ENCODE data around the gene COL25A1.
"Not testable (repeated sequence)": the region's sequence is repeated elsewhere in the genome, so short reads cannot be mapped to it uniquely, and the experiment has no call there.

The COL25A1 gene

DNA sequence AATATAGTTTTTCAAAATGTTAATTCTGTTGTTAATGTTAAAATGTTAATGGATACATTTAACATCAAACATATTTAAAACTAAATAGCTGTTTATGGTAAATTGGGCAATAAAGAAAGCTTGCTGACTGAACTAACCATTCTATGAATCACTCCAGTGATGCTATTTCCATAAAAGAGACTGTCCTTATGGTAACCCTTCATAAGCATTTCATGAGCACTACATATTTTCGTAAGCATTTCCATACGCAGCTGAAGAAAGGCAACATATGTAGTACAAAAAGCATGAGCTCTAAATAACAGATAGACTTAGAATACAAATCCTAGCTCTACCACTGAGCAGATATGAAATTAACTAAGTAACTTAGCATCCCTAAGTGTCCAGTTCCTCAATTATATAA is 188.9 kb downstream of the COL25A1 start:
- H3K4me3 ChIP-seq (ENCODE audit: low read depth, low read length) = no peak overlapping the region
- DNase-seq (ENCODE audit: low read depth) = no peak
- TF ChIP-seq POLR2A (IDR thresholded peaks at IDR 0.05; ENCODE audit: extremely low read depth, insufficient read length) (no peak), MYC (IDR thresholded peaks at IDR 0.05; ENCODE audit: low read depth, low read length) (no peak)
- TF ChIP-seq, protein P1, sequence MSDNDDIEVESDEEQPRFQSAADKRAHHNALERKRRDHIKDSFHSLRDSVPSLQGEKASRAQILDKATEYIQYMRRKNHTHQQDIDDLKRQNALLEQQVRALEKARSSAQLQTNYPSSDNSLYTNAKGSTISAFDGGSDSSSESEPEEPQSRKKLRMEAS (IDR thresholded peaks at IDR 0.05; ENCODE audit: low read depth, low read length) = no peak
- TF ChIP-seq, protein P2, sequence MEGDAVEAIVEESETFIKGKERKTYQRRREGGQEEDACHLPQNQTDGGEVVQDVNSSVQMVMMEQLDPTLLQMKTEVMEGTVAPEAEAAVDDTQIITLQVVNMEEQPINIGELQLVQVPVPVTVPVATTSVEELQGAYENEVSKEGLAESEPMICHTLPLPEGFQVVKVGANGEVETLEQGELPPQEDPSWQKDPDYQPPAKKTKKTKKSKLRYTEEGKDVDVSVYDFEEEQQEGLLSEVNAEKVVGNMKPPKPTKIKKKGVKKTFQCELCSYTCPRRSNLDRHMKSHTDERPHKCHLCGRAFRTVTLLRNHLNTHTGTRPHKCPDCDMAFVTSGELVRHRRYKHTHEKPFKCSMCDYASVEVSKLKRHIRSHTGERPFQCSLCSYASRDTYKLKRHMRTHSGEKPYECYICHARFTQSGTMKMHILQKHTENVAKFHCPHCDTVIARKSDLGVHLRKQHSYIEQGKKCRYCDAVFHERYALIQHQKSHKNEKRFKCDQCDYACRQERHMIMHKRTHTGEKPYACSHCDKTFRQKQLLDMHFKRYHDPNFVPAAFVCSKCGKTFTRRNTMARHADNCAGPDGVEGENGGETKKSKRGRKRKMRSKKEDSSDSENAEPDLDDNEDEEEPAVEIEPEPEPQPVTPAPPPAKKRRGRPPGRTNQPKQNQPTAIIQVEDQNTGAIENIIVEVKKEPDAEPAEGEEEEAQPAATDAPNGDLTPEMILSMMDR (IDR thresholded peaks at IDR 0.05; ENCODE audit: low read depth, low read length) = no peak

DNA sequence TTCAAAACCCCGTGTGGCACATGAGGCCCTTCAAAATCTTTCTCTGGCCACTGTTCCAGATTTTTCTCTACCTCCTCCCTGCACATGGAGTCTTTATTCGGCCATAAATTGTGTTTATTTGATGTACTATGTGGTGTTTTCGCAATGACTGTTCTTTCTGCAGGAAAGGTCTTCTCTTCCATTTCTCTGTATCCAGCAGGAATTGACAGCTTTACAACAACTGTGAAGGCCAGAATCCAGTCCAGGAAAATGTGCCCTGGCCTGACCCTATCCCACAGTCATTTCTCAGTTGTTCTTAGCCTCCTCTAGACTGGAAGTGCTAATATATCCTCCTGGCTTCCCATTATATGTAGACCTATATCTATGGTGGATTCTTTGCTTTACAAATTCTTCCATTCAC is 191.4 kb downstream of the COL25A1 start:
- TF ChIP-seq MYC (IDR thresholded peaks at IDR 0.05; ENCODE audit: low read depth, low read length) (no peak), POLR2A (IDR thresholded peaks at IDR 0.05; ENCODE audit: extremely low read depth, insufficient read length) (no peak)
- TF ChIP-seq, protein P1 (IDR thresholded peaks at IDR 0.05; ENCODE audit: low read depth, low read length) = no peak
- TF ChIP-seq, protein P2 (IDR thresholded peaks at IDR 0.05; ENCODE audit: low read depth, low read length) = no peak
- no peak for DNase-seq (ENCODE audit: low read depth)
- H3K4me3 ChIP-seq (ENCODE audit: low read depth, low read length) = no peak overlapping the region

DNA sequence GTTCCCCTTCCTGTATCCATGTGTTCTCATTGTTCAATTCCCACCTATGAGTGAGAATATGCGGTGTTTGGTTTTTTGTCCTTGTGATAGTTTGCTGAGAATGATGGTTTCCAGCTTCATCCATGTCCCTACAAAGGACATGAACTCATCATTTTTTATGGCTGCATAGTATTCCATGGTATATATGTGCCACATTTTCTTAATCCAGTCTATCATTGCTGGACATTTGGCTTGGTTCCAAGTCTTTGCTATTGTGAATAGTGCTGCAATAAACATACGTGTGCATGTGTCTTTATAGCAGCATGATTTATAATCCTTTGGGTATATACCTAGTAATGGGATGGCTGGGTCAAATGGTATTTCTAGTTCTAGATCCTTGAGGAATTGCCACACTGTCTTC is 194.2 kb downstream of the COL25A1 start:
- DNase-seq (ENCODE audit: low read depth) = not testable (repeated sequence)

DNA sequence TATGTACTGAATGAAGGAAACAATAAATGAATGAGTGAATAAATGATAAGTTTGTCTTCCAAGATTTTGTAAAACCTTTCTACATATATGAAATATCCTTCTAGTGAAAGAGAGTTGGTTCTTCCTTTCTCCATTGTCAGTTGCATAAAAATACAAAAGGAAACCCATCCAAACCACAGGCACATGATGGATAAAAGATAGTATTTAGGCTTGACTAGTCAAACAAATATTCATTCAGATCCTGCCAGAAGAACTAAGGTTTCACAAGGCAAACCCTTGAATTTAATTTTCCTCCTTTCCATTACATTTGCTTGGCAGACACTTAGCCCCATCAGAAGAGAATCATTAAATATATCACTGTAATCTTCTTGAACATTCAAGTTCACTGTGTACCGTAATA is 208.4 kb downstream of the COL25A1 start:
- no peak overlapping the region for H3K4me3 ChIP-seq (ENCODE audit: low read depth, low read length)
- TF ChIP-seq MYC (IDR thresholded peaks at IDR 0.05; ENCODE audit: low read depth, low read length) = no peak
- TF ChIP-seq POLR2A (IDR thresholded peaks at IDR 0.05; ENCODE audit: extremely low read depth, insufficient read length) = no peak
- TF ChIP-seq, protein P2 (IDR thresholded peaks at IDR 0.05; ENCODE audit: low read depth, low read length) = no peak
- TF ChIP-seq, protein P1 (IDR thresholded peaks at IDR 0.05; ENCODE audit: low read depth, low read length) = no peak

More for the DNA sequence above, 194.2 kb downstream of the COL25A1 start:
- not testable (repeated sequence) for H3K4me3 ChIP-seq (ENCODE audit: low read depth, low read length)

DNA sequence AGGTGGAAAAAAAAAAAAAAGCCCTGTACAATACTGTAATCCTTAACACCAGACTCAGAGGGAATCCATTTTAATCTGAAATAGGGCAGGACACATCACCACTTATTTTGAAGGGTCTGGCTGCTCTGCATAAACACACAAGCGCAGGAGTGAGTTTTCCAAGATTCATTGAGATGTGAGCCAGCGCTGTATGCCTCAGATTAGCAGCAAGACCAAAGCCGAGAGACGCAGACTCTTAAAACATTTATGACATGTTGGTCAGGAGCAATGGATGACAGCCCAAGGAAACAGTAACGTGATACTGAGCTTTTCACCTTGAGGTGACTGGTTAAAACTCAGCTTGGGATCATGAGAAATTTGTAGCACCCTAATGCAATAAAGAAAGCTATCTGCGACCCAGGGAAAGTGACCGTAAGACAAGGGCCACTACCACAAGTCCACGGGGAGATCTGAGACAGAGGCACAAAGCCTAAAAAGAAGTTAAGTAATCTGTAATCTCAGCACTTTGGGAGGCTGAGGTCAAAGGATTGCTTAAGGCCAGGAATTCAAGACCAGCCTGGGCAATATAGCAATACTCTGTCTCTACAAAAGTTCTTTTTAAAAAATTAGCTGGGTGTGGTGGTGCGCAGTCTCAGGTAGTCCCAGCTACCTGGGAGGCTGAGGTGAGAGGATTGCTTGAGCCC is 210.6 kb downstream of the COL25A1 start:
- no peak for DNase-seq (ENCODE audit: low read depth)
- TF ChIP-seq MYC (IDR thresholded peaks at IDR 0.05; ENCODE audit: low read depth, low read length) = no peak
- TF ChIP-seq, protein P1 (IDR thresholded peaks at IDR 0.05; ENCODE audit: low read depth, low read length) = no peak
- TF ChIP-seq POLR2A (IDR thresholded peaks at IDR 0.05; ENCODE audit: extremely low read depth, insufficient read length) = no peak
- TF ChIP-seq, protein P2 (IDR thresholded peaks at IDR 0.05; ENCODE audit: low read depth, low read length) = no peak

More for the DNA sequence above, 208.4 kb downstream of the COL25A1 start:
- DNase-seq (ENCODE audit: low read depth) = no peak

DNA sequence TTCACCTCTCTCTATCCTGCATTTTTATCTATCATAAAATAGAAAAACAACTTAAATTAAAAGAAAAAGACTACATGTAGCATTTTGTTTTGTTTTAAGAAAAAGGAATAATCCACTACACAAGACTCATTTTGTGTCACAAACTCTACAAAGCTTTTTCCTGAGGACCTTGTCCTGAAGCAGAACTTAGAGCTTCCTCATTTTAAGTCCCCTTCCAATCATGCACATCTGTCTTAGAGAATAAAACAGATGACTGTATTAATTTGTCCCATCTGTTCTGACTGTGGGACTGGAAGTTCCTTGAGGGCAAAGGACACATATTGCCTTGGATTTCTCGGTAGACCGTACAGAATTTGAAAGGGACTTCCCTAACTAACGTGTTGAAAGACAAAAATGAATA is 218.5 kb downstream of the COL25A1 start:
- H3K4me3 ChIP-seq (ENCODE audit: low read depth, low read length) = no peak overlapping the region
- TF ChIP-seq, protein P2 (IDR thresholded peaks at IDR 0.05; ENCODE audit: low read depth, low read length) = no peak
- no peak for TF ChIP-seq MYC (IDR thresholded peaks at IDR 0.05; ENCODE audit: low read depth, low read length)
- no peak for TF ChIP-seq POLR2A (IDR thresholded peaks at IDR 0.05; ENCODE audit: extremely low read depth, insufficient read length)
- TF ChIP-seq, protein P1 (IDR thresholded peaks at IDR 0.05; ENCODE audit: low read depth, low read length) = no peak
- DNase-seq (ENCODE audit: low read depth) = no peak

More for the DNA sequence above, 210.6 kb downstream of the COL25A1 start:
- no peak overlapping the region for H3K4me3 ChIP-seq (ENCODE audit: low read depth, low read length)

Measured in NB4 (cell line).